HepG2 (cell line): ENCODE results near the gene ACACB. TPM values are rescaled to one million over a fixed set of nuclear protein-coding genes. Genes with fewer than 3 reads are reported as not detected.
A peak's percentile ranks its signal among the peaks of the same experiment; 100 is the strongest.

Source experiments
- ARNT2 ChIP-seq: sonication (generic); formaldehyde crosslinking; IDR thresholded peaks from 2 replicates; pipeline ENCODE4 v1.8.0; 2022; ENCODE audit warnings: mild to moderate bottlenecking, low read depth, missing genetic modification reagents, moderate library complexity
- FOSL2 ChIP-seq: sonication (generic); formaldehyde crosslinking; IDR thresholded peaks from 2 replicates; pipeline ENCODE4 v1.4.0; 2020; ENCODE audit warnings: missing genetic modification reagents
- KAT7 ChIP-seq: IDR thresholded peaks from 2 replicates; pipeline ENCODE4 v1.6.1; 2018; ENCODE audit warnings: borderline replicate concordance, missing compliant biosample characterization
- STAG1 ChIP-seq: sonication (generic); formaldehyde crosslinking; IDR thresholded peaks from 2 replicates; pipeline ENCODE4 v1.4.0; 2020; ENCODE audit warnings: missing genetic modification reagents
- ZNF350 ChIP-seq: sonication (generic); formaldehyde crosslinking; IDR thresholded peaks from 2 replicates; pipeline ENCODE4 v1.4.0; 2020; ENCODE audit warnings: mild to moderate bottlenecking, low read depth, missing genetic modification reagents, borderline replicate concordance
- ZNF362 ChIP-seq: sonication (generic); formaldehyde crosslinking; IDR thresholded peaks from 2 replicates; pipeline ENCODE4 v1.4.0; 2020; ENCODE audit warnings: missing genetic modification reagents, mild to moderate bottlenecking, borderline replicate concordance
- ZNF652 ChIP-seq: IDR thresholded peaks from 2 replicates; pipeline ENCODE4 v1.6.1; 2016; ENCODE audit warnings: low read depth, borderline replicate concordance
- polyA plus RNA-seq, 8 experiments: library from polyadenylated mRNA; depleted of rRNA in 3 of 8; stranded (reverse) in 7 of 8; unstranded in 1 of 8; fragments of >200 nt; fragmentation: Illumina TruSeq in 4 of 8; extraction: Trizol in 4 of 8; gene quantifications; 2 replicates each; pipeline versions ENCODE4 v1.2.1 to v1.2.3, GENCODE V29; 2011 to 2016; ENCODE audit warnings: low read depth in 4 of 8, missing spikeins in 1 of 8, mixed read lengths in 1 of 8; ENCODE audit not compliant: insufficient read depth in 1 of 8
- total RNA-seq, 5 experiments: library from RNA; depleted of rRNA; stranded (reverse); fragments of >200 nt; fragmentation: Illumina TruSeq; extraction: Trizol; gene quantifications; 2 replicates each; pipeline ENCODE4 v1.2.3, GENCODE V29; 2016; ENCODE audit warnings: low read depth in 1 of 5
- TF ChIP-seq, protein P1 (sequence below): sonication (generic); formaldehyde crosslinking; IDR thresholded peaks from 2 replicates; pipeline ENCODE4 v1.4.0; 2020; ENCODE audit warnings: missing genetic modification reagents, mild to moderate bottlenecking, borderline replicate concordance
- TF ChIP-seq, protein P2 (sequence below): IDR thresholded peaks from 2 replicates; pipeline ENCODE4 v1.6.1; 2016; ENCODE audit warnings: low read depth, missing genetic modification reagents, missing compliant biosample characterization
- TF ChIP-seq, protein P3 (sequence below): sonication (generic); formaldehyde crosslinking; IDR thresholded peaks from 2 replicates; pipeline ENCODE4 v1.8.0; 2022; ENCODE audit warnings: mild to moderate bottlenecking, missing genetic modification reagents

The ACACB gene
- total and polyA plus RNA-seq, 2 of the 13 experiments (the other 11 are each of a cell fraction or from before 2014, with no cell fraction given) = 6.2 to 8.6 TPM

- no peak for TF ChIP-seq ZNF362 (CRISPR knock-in tag)
- no peak for TF ChIP-seq ZNF652
- peak; percentile 27; the same call in 1 of the 2 replicates for TF ChIP-seq FOSL2 (CRISPR knock-in tag)
- TF ChIP-seq ARNT2 (CRISPR knock-in tag) = no peak
- TF ChIP-seq ZNF350 = no peak
- TF ChIP-seq, protein P1, sequence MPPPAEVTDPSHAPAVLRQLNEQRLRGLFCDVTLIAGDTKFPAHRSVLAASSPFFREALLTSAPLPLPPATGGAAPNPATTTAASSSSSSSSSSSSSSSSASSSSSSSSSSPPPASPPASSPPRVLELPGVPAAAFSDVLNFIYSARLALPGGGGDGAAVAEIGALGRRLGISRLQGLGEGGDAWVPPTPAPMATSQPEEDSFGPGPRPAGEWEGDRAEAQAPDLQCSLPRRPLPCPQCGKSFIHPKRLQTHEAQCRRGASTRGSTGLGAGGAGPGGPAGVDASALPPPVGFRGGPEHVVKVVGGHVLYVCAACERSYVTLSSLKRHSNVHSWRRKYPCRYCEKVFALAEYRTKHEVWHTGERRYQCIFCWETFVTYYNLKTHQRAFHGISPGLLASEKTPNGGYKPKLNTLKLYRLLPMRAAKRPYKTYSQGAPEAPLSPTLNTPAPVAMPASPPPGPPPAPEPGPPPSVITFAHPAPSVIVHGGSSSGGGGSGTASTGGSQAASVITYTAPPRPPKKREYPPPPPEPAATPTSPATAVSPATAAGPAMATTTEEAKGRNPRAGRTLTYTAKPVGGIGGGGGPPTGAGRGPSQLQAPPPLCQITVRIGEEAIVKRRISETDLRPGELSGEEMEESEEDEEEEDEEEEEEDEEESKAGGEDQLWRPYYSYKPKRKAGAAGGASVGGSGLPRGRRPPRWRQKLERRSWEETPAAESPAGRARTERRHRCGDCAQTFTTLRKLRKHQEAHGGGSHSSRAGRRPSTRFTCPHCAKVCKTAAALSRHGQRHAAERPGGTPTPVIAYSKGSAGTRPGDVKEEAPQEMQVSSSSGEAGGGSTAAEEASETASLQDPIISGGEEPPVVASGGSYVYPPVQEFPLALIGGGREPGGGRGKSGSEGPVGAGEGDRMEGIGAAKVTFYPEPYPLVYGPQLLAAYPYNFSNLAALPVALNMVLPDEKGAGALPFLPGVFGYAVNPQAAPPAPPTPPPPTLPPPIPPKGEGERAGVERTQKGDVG = no peak
- no peak for TF ChIP-seq KAT7
- peak; percentile 93 for TF ChIP-seq STAG1 (CRISPR knock-in tag)
- TF ChIP-seq, protein P2, sequence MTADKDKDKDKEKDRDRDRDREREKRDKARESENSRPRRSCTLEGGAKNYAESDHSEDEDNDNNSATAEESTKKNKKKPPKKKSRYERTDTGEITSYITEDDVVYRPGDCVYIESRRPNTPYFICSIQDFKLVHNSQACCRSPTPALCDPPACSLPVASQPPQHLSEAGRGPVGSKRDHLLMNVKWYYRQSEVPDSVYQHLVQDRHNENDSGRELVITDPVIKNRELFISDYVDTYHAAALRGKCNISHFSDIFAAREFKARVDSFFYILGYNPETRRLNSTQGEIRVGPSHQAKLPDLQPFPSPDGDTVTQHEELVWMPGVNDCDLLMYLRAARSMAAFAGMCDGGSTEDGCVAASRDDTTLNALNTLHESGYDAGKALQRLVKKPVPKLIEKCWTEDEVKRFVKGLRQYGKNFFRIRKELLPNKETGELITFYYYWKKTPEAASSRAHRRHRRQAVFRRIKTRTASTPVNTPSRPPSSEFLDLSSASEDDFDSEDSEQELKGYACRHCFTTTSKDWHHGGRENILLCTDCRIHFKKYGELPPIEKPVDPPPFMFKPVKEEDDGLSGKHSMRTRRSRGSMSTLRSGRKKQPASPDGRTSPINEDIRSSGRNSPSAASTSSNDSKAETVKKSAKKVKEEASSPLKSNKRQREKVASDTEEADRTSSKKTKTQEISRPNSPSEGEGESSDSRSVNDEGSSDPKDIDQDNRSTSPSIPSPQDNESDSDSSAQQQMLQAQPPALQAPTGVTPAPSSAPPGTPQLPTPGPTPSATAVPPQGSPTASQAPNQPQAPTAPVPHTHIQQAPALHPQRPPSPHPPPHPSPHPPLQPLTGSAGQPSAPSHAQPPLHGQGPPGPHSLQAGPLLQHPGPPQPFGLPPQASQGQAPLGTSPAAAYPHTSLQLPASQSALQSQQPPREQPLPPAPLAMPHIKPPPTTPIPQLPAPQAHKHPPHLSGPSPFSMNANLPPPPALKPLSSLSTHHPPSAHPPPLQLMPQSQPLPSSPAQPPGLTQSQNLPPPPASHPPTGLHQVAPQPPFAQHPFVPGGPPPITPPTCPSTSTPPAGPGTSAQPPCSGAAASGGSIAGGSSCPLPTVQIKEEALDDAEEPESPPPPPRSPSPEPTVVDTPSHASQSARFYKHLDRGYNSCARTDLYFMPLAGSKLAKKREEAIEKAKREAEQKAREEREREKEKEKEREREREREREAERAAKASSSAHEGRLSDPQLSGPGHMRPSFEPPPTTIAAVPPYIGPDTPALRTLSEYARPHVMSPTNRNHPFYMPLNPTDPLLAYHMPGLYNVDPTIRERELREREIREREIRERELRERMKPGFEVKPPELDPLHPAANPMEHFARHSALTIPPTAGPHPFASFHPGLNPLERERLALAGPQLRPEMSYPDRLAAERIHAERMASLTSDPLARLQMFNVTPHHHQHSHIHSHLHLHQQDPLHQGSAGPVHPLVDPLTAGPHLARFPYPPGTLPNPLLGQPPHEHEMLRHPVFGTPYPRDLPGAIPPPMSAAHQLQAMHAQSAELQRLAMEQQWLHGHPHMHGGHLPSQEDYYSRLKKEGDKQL (CRISPR knock-in tag) = no peak
- TF ChIP-seq, protein P3, sequence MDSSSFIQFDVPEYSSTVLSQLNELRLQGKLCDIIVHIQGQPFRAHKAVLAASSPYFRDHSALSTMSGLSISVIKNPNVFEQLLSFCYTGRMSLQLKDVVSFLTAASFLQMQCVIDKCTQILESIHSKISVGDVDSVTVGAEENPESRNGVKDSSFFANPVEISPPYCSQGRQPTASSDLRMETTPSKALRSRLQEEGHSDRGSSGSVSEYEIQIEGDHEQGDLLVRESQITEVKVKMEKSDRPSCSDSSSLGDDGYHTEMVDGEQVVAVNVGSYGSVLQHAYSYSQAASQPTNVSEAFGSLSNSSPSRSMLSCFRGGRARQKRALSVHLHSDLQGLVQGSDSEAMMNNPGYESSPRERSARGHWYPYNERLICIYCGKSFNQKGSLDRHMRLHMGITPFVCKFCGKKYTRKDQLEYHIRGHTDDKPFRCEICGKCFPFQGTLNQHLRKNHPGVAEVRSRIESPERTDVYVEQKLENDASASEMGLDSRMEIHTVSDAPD = no peak
Measured at GRCh38 chr12:109264095-109264942, 147.9 kb downstream of the ACACB start (continued).
